IMR-90 (cell line): ENCODE data around the gene CLPX. TPM values are rescaled to one million over a fixed set of nuclear protein-coding genes. Genes with fewer than 3 reads are reported as not detected.

ENCODE experiments used
- ATAC-seq: fragments of 200-7000 bp; cut with Tn5 transposase; 2 replicates; pipeline ENCODE4 v1.9.1; 2020; ENCODE audit warnings: low read depth, mild to moderate bottlenecking, moderate library complexity
- BruUV-seq: library from RNA; stranded (reverse); fragments of 400-500 nt; replicated peaks from 2 replicates; lab custom pipeline; 2021; lab: Mats Ljungman, UMichigan
- CTCF ChIA-PET: fragments of 300-600 bp; formaldehyde crosslinking; extraction: SDS; loops from one replicate; lab custom pipeline; 2021; ENCODE audit warnings: antibody characterized with exemption; lab: Yijun Ruan, JAX
- POLR2A ChIA-PET: fragments of 300-600 bp; sonication (Branson Sonifier 250); formaldehyde crosslinking; loops from one replicate; lab custom pipeline; 2022; ENCODE audit warnings: antibody characterized with exemption; ENCODE audit not compliant: unreplicated experiment; lab: Charles Lee
- DNase-seq: peaks from one replicate; pipeline ENCODE4 v3.0.0; 2013
- H2AFZ ChIP-seq: replicated peaks from 2 replicates; pipeline ENCODE3; 2013; ENCODE audit warnings: low read length, mild to moderate bottlenecking; ENCODE audit not compliant: poor library complexity
- H2AK5ac ChIP-seq: 2 replicates; pipeline ENCODE4 v1.6.1; 2013; ENCODE audit warnings: low read depth, low read length, inconsistent platforms
- H2AK9ac ChIP-seq: replicated peaks from 2 replicates; pipeline ENCODE3; 2013; ENCODE audit warnings: mild to moderate bottlenecking, low read depth, low read length, moderate library complexity; ENCODE audit not compliant: poor library complexity
- H2BK120ac ChIP-seq: 2 replicates; pipeline ENCODE4 v1.6.1; 2013; ENCODE audit warnings: low read depth, low read length, inconsistent platforms
- H2BK15ac ChIP-seq: 3 replicates; pipeline ENCODE4 v1.6.1; 2013; ENCODE audit warnings: low read depth, low read length, inconsistent platforms
- H2BK20ac ChIP-seq: 2 replicates; pipeline ENCODE4 v1.6.1; 2013; ENCODE audit warnings: low read depth, mild to moderate bottlenecking, inconsistent platforms, low read length, moderate library complexity
- H2BK5ac ChIP-seq: 2 replicates; pipeline ENCODE4 v1.6.1; 2013; ENCODE audit warnings: mild to moderate bottlenecking, low read depth, low read length, inconsistent platforms; ENCODE audit not compliant: poor library complexity, severe bottlenecking
- H3K14ac ChIP-seq: replicated peaks from 2 replicates; pipeline ENCODE4 v1.6.1; 2013; ENCODE audit warnings: low read depth, low read length, inconsistent platforms
- H3K18ac ChIP-seq: 2 replicates; pipeline ENCODE4 v1.6.1; 2013; ENCODE audit warnings: low read depth, low read length, control low read depth
- H3K23ac ChIP-seq: 2 replicates; pipeline ENCODE4 v1.6.1; 2013; ENCODE audit warnings: low read depth, low read length, inconsistent platforms
- H3K27ac ChIP-seq: 2 replicates; pipeline ENCODE4 v1.5.1; 2013; ENCODE audit warnings: mild to moderate bottlenecking, control low read depth, low read length; ENCODE audit not compliant: insufficient read depth
- H3K27me3 ChIP-seq: 2 replicates; pipeline ENCODE4 v1.6.1; 2013; ENCODE audit warnings: low read length; ENCODE audit not compliant: control insufficient read depth, insufficient read depth
- H3K36me3 ChIP-seq: 2 replicates; pipeline ENCODE4 v1.6.1; 2013; ENCODE audit warnings: low read length, mixed read lengths; ENCODE audit not compliant: control insufficient read depth, insufficient read depth
- H3K4ac ChIP-seq: 2 replicates; pipeline ENCODE4 v1.6.1; 2013; ENCODE audit warnings: low read depth, low read length, inconsistent platforms
- H3K4me1 ChIP-seq: 2 replicates; pipeline ENCODE4 v1.6.1; 2013; ENCODE audit warnings: low read length, mixed read lengths; ENCODE audit not compliant: control insufficient read depth, insufficient read depth
- H3K4me2 ChIP-seq: 2 replicates; pipeline ENCODE4 v1.6.1; 2013; ENCODE audit warnings: low read depth, mild to moderate bottlenecking, control low read depth, low read length, moderate library complexity
- H3K4me3 ChIP-seq: 2 replicates; pipeline ENCODE4 v1.5.1; 2013; ENCODE audit warnings: low read depth, mild to moderate bottlenecking, control low read depth, low read length, moderate library complexity; ENCODE audit not compliant: insufficient read depth
- H3K56ac ChIP-seq: 2 replicates; pipeline ENCODE4 v1.6.1; 2013; ENCODE audit warnings: low read length, inconsistent platforms; ENCODE audit not compliant: insufficient read depth; ENCODE audit errors: extremely low read depth
- H3K79me1 ChIP-seq, 2 experiments: 2 replicates each; pipeline ENCODE4 v1.6.1; 2013; ENCODE audit warnings: low read length in 2 of 2, inconsistent platforms in 1 of 2, low read depth in 1 of 2
- H3K9ac ChIP-seq: 2 replicates; pipeline ENCODE4 v1.6.1; 2013; ENCODE audit warnings: low read depth, low read length, control low read depth
- H3K9me1 ChIP-seq: 2 replicates; pipeline ENCODE4 v1.6.1; 2013; ENCODE audit warnings: low read length, inconsistent platforms; ENCODE audit not compliant: insufficient read depth
- H3K9me3 ChIP-seq: 2 replicates; pipeline ENCODE4 v1.6.1; 2013; ENCODE audit warnings: low read length; ENCODE audit not compliant: control insufficient read depth, insufficient read depth
- H4K20me1 ChIP-seq: 2 replicates; pipeline ENCODE4 v1.6.1; 2013; ENCODE audit warnings: low read length, inconsistent platforms; ENCODE audit not compliant: insufficient read depth
- H4K5ac ChIP-seq: 2 replicates; pipeline ENCODE4 v1.6.1; 2013; ENCODE audit warnings: mild to moderate bottlenecking, low read depth, low read length, control low read depth
- H4K8ac ChIP-seq, 2 experiments: 2 replicates each; pipeline ENCODE4 v1.6.1; 2013; ENCODE audit warnings: low read depth in 2 of 2, low read length in 2 of 2, control low read depth in 1 of 2, inconsistent platforms in 1 of 2
- H4K91ac ChIP-seq: 2 replicates; pipeline ENCODE4 v1.6.1; 2013; ENCODE audit warnings: low read depth, low read length, inconsistent platforms; ENCODE audit not compliant: insufficient read depth
- CEBPB ChIP-seq: IDR thresholded peaks from 2 replicates; pipeline ENCODE4 v1.6.1; 2012; ENCODE audit warnings: low read depth, low read length, improper control_type of control experiment
- CHD1 ChIP-seq: IDR thresholded peaks from 2 replicates; pipeline ENCODE4 v1.6.1; 2012; ENCODE audit warnings: low read depth, low read length, improper control_type of control experiment
- MAFK ChIP-seq: IDR thresholded peaks from 2 replicates; pipeline ENCODE4 v1.6.1; 2012; ENCODE audit warnings: low read depth, low read length, improper control_type of control experiment
- MAZ ChIP-seq: IDR thresholded peaks from 2 replicates; pipeline ENCODE4 v1.6.1; 2012; ENCODE audit warnings: low read depth, mild to moderate bottlenecking, low read length, improper control_type of control experiment, moderate library complexity, borderline replicate concordance
- MXI1 ChIP-seq: IDR thresholded peaks from 2 replicates; pipeline ENCODE4 v1.6.1; 2012; ENCODE audit warnings: low read depth, mild to moderate bottlenecking, low read length, moderate library complexity, borderline replicate concordance
- NFE2L2 ChIP-seq: fragments of 150-350 bp; IDR thresholded peaks from 2 replicates; pipeline ENCODE4 v1.6.1; 2016; ENCODE audit warnings: low read depth, mild to moderate bottlenecking, low read length
- RAD21 ChIP-seq: IDR thresholded peaks from 2 replicates; pipeline ENCODE4 v1.6.1; 2012; ENCODE audit warnings: low read length, improper control_type of control experiment
- RCOR1 ChIP-seq: IDR thresholded peaks from 2 replicates; pipeline ENCODE4 v1.6.1; 2012; ENCODE audit warnings: mild to moderate bottlenecking, low read length, improper control_type of control experiment; ENCODE audit not compliant: insufficient replicate concordance
- RFX5 ChIP-seq: IDR thresholded peaks from 2 replicates; pipeline ENCODE4 v1.8.0; 2012; ENCODE audit warnings: low read depth, mild to moderate bottlenecking, low read length, moderate library complexity
- SMC3 ChIP-seq: fragments of 150-350 bp; IDR thresholded peaks from 2 replicates; pipeline ENCODE4 v1.6.1; 2016; ENCODE audit warnings: low read depth, mild to moderate bottlenecking, antibody characterized with exemption, low read length, moderate library complexity
- USF2 ChIP-seq: fragments of 150-350 bp; IDR thresholded peaks from 2 replicates; pipeline ENCODE4 v1.6.1; 2017; ENCODE audit warnings: mild to moderate bottlenecking, antibody characterized with exemption, low read length, low read depth
- WGBS, 2 experiments: methylation state at CpG; one replicate each; pipeline versions ENCODE4 v1.1.5 to v1.1.7; 2013; ENCODE audit warnings: missing lambda C conversion rate in 2 of 2; ENCODE audit not compliant: insufficient read length in 1 of 2; ENCODE audit errors: extremely low coverage in 2 of 2; 5-methylcytosine and 5-hydroxymethylcytosine counted together
- dilution Hi-C: fragments of 300-500 bp; cut with HindIII; formaldehyde crosslinking; loops from one replicate; pipeline ENCODE4 v1.14.3; 2018; ENCODE audit warnings: low sequenced_read_pairs; ENCODE audit not compliant: unreplicated experiment
- in situ Hi-C: fragments of 300-500 bp; cut with MboI; formaldehyde crosslinking; loops from 3 replicates; pipeline ENCODE4 v1.14.3; 2019; ENCODE audit warnings: low sequenced_read_pairs, inconsistent platforms, mixed read lengths
- intact Hi-C: fragments of 100-400 bp; cut with micrococcal nuclease; formaldehyde crosslinking; loops from 2 replicates; pipeline ENCODE4 v1.10.0; 2022
- polyA plus RNA-seq, 3 experiments: library from polyadenylated mRNA; depleted of rRNA; stranded (reverse); fragments of >200 nt; gene quantifications; 2 replicates each; pipeline ENCODE4 v1.2.3, GENCODE V29; 2012; ENCODE audit warnings: low replicate concordance in 1 of 3
- total RNA-seq: library from RNA; depleted of rRNA; stranded (reverse); fragments of >200 nt; gene quantifications from 2 replicates; pipeline ENCODE4 v1.2.3, GENCODE V29; 2012
- TF ChIP-seq, protein P1 (sequence below): conservative IDR thresholded peaks from 2 replicates; pipeline ENCODE4 v1.5.1; 2012; ENCODE audit warnings: mild to moderate bottlenecking, low read depth, low read length, improper control_type of control experiment
- TF ChIP-seq, protein P2 (sequence below): fragments of 150-350 bp; IDR thresholded peaks from 2 replicates; pipeline ENCODE4 v1.6.1; 2016; ENCODE audit warnings: low read depth, mild to moderate bottlenecking, low read length, moderate library complexity, borderline replicate concordance

CLPX gene
- total and polyA plus RNA-seq, 2 of the 4 experiments (the other 2 are of a cell fraction), result 25.8 to 26.9 TPM

GRCh38 chr15:65204931-65205660 is 20.0 kb upstream of the CLPX start:
- Histone ChIP-seq H4K91ac (no peak overlapping the region), H2AK9ac (no peak overlapping the region), H3K23ac (no peak overlapping the region), H4K20me1 (no peaks in the 10 kb centered on the region), H3K9ac (no peak overlapping the region), H4K8ac (no peak overlapping the region), H3K4me3 (no peak overlapping the region), H3K56ac (no peak overlapping the region), H3K9me3 (no peaks in the 10 kb centered on the region), H3K14ac (no peak overlapping the region), H2BK120ac (no peak overlapping the region), H3K4me1 (no peaks in the 10 kb centered on the region), H3K36me3 (no peaks in the 10 kb centered on the region), H3K18ac (no peak overlapping the region), H2AK5ac (no peak overlapping the region), H3K9me1 (peaks cover 3% of the 10 kb centered on the region; the same call in 1 of the 2 replicates), H3K4ac (no peak overlapping the region), H3K27me3 (peaks cover 46% of the 10 kb centered on the region), H3K79me1 (no peaks in the 10 kb centered on the region), H4K5ac (no peak overlapping the region), H3K4me2 (no peak overlapping the region), H2BK15ac (no peak overlapping the region), H3K27ac (no peak overlapping the region), H2AFZ (no peak overlapping the region), H2BK5ac (no peak overlapping the region), H2BK20ac (no peak overlapping the region)
- 91% methylated on average over 5 of the region's 12 CpGs; no CpG with 5 or more reads in 1 of the 2 experiments for WGBS, 2 experiments
- BruUV-seq, result no TSS peak
- in situ Hi-C loops (no loop called here), dilution Hi-C loops (no loop called here), intact Hi-C loops (no loop called here)
- CTCF ChIA-PET, result no interaction called here
- ATAC-seq (no peak), DNase-seq (no peak)
- TF ChIP-seq RAD21 (no peak), RCOR1 (no peak), SMC3 (no peak), CHD1 (no peak), MXI1 (no peak), NFE2L2 (no peak), USF2 (no peak), CEBPB (no peak), MAFK (no peak), MAZ (no peak), RFX5 (no peak)
- TF ChIP-seq, protein P1, sequence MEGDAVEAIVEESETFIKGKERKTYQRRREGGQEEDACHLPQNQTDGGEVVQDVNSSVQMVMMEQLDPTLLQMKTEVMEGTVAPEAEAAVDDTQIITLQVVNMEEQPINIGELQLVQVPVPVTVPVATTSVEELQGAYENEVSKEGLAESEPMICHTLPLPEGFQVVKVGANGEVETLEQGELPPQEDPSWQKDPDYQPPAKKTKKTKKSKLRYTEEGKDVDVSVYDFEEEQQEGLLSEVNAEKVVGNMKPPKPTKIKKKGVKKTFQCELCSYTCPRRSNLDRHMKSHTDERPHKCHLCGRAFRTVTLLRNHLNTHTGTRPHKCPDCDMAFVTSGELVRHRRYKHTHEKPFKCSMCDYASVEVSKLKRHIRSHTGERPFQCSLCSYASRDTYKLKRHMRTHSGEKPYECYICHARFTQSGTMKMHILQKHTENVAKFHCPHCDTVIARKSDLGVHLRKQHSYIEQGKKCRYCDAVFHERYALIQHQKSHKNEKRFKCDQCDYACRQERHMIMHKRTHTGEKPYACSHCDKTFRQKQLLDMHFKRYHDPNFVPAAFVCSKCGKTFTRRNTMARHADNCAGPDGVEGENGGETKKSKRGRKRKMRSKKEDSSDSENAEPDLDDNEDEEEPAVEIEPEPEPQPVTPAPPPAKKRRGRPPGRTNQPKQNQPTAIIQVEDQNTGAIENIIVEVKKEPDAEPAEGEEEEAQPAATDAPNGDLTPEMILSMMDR, result no peak
- TF ChIP-seq, protein P2, sequence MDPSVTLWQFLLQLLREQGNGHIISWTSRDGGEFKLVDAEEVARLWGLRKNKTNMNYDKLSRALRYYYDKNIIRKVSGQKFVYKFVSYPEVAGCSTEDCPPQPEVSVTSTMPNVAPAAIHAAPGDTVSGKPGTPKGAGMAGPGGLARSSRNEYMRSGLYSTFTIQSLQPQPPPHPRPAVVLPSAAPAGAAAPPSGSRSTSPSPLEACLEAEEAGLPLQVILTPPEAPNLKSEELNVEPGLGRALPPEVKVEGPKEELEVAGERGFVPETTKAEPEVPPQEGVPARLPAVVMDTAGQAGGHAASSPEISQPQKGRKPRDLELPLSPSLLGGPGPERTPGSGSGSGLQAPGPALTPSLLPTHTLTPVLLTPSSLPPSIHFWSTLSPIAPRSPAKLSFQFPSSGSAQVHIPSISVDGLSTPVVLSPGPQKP, result no peak
- POLR2A ChIA-PET, result no interaction called here
